Neural cell (in vitro differentiated cells): Measurements from ENCODE around the gene DBR1.

Source experiments
- CTCF ChIP-seq: fragments of 450-650 bp; IDR thresholded peaks from 2 replicates; pipeline ENCODE4 v1.5.1; 2014; ENCODE audit warnings: antibody characterized with exemption, mild to moderate bottlenecking, moderate library complexity; ENCODE audit not compliant: poor library complexity, severe bottlenecking
- EP300 ChIP-seq: fragments of 450-650 bp; conservative IDR thresholded peaks from 2 replicates; pipeline ENCODE4 v1.6.1; 2014; ENCODE audit warnings: antibody characterized with exemption, mild to moderate bottlenecking, moderate library complexity; ENCODE audit not compliant: poor library complexity, severe bottlenecking
- EZH2 ChIP-seq: fragments of 200-600, 300-800 bp; shearing (Covaris generic), sonication (generic); IDR thresholded peaks from 2 replicates; pipeline ENCODE4 v1.6.1; 2014; ENCODE audit warnings: antibody characterized with exemption, low read length, borderline replicate concordance, mild to moderate bottlenecking; ENCODE audit not compliant: insufficient read depth, poor library complexity, severe bottlenecking
- MXI1 ChIP-seq: fragments of 450-650 bp; conservative IDR thresholded peaks from 2 replicates; pipeline ENCODE4 v1.6.1; 2014; ENCODE audit warnings: antibody characterized with exemption, mild to moderate bottlenecking; ENCODE audit not compliant: poor library complexity, severe bottlenecking
- POLR2AphosphoS5 ChIP-seq: IDR thresholded peaks from 2 replicates; pipeline ENCODE4 v1.6.1; 2012
- SMC3 ChIP-seq: fragments of 450-650 bp; conservative IDR thresholded peaks from 2 replicates; pipeline ENCODE4 v1.6.1; 2014; ENCODE audit warnings: antibody characterized with exemption, mild to moderate bottlenecking, moderate library complexity; ENCODE audit not compliant: poor library complexity
- TAF1 ChIP-seq: IDR thresholded peaks from 2 replicates; pipeline ENCODE4 v1.6.1; 2012; ENCODE audit warnings: low read depth

- no peak for TF ChIP-seq CTCF
- no peak for TF ChIP-seq POLR2AphosphoS5
- TF ChIP-seq MXI1: no peak
- no peak for TF ChIP-seq TAF1
- TF ChIP-seq EZH2: no peak
- TF ChIP-seq SMC3: no peak
- TF ChIP-seq EP300: no peak
Measured at GRCh38 chr3:138222131-138222941, 47.6 kb upstream of the DBR1 start.
